HFF-Myc (cell line): Measurements from ENCODE around the gene CAMKK2.
"Not testable (repeated sequence)": the region's sequence is repeated elsewhere in the genome, so short reads cannot be mapped to it uniquely, and the experiment has no call there.

Source experiments
- DNase-seq: peaks from one replicate; pipeline ENCODE4 v3.0.0-alpha.2; 2011; ENCODE audit warnings: low read depth; ENCODE audit errors: extremely low read depth
- H3K4me3 ChIP-seq: replicated peaks from 2 replicates; pipeline ENCODE4 v1.5.1; 2011; ENCODE audit warnings: low read depth, mild to moderate bottlenecking, control low read depth, low read length
- CTCF ChIP-seq: IDR thresholded peaks from 2 replicates; pipeline ENCODE4 v1.5.1; 2012; ENCODE audit warnings: mild to moderate bottlenecking, low read depth, low read length, control low read depth; ENCODE audit errors: missing control alignments

The CAMKK2 gene

GRCh38 chr12:121318121-121318520 is 21.6 kb upstream of the CAMKK2 start:
- no peak for DNase-seq
- TF ChIP-seq CTCF: no peak
- no peak overlapping the region for H3K4me3 ChIP-seq

- TF ChIP-seq CTCF: no peak
- no peak for DNase-seq
- H3K4me3 ChIP-seq: no peak overlapping the region
Observed at GRCh38 chr12:121314431-121314830, 17.9 kb upstream of the CAMKK2 start.

- not testable (repeated sequence) for DNase-seq, H3K4me3 ChIP-seq
Observed at GRCh38 chr12:121310231-121310630, 13.7 kb upstream of the CAMKK2 start.

- not testable (repeated sequence) for DNase-seq, H3K4me3 ChIP-seq
Observed at GRCh38 chr12:121307397-121307796, 10.9 kb upstream of the CAMKK2 start.

- no peak for TF ChIP-seq CTCF
- H3K4me3 ChIP-seq: no peak overlapping the region
- no peak for DNase-seq
Observed at GRCh38 chr12:121304306-121304705, 7.8 kb upstream of the CAMKK2 start.

- TF ChIP-seq CTCF: no peak
- no peak for DNase-seq
- H3K4me3 ChIP-seq: no peak overlapping the region
Observed at GRCh38 chr12:121301876-121302275, 5.4 kb upstream of the CAMKK2 start.

GRCh38 chr12:121300083-121300819 is 3.7 kb upstream of the CAMKK2 start:
- no peak for TF ChIP-seq CTCF
- no peak for DNase-seq
- H3K4me3 ChIP-seq: no peak overlapping the region

- no peak for DNase-seq
- no peak for TF ChIP-seq CTCF
- H3K4me3 ChIP-seq: no peak overlapping the region
Observed at GRCh38 chr12:121299662-121300061, 3.2 kb upstream of the CAMKK2 start.

- H3K4me3 ChIP-seq, DNase-seq: not testable (repeated sequence)
Observed at GRCh38 chr12:121298411-121298810, 1.9 kb upstream of the CAMKK2 start.
